ENCODE measurements around the gene SPHK1. TPM values are rescaled to one million over a fixed set of nuclear protein-coding genes. Genes with fewer than 3 reads are reported as not detected.

Gene SPHK1
- total RNA-seq, 2 donors from 2014 or later, result 6.4 to 16.8 TPM

GRCh38 chr17:76432712-76433336, 48.4 kb downstream of the SPHK1 start:
- TF ChIP-seq CTCF (IDR thresholded peaks at IDR 0.05), result peak in 1 of 2 donors; percentile 43
- Histone ChIP-seq H3K4me1 (peaks cover 0 to 37% of the 10 kb centered on the region in 2 donors), H3K4me3 (no peak overlapping the region), H3K9me3 (no peaks in the 10 kb centered on the region), H3K27ac (peak overlapping the region; percentile 74 to 76), H3K36me3 (no peaks in the 10 kb centered on the region), H3K27me3 (no peaks in the 10 kb centered on the region)
- no peak for DNase-seq (ENCODE audit: low spot score)

GRCh38 chr17:76433693-76434092, 49.3 kb downstream of the SPHK1 start:
- TF ChIP-seq CTCF (IDR thresholded peaks at IDR 0.05), result no peak
- H3K4me1 ChIP-seq, result peaks cover 0 to 29% of the 10 kb centered on the region in 2 donors

GRCh38 chr17:76434870-76435269, 50.5 kb downstream of the SPHK1 start:
- H3K4me3 ChIP-seq, result no peak overlapping the region
- no peak overlapping the region for H3K27ac ChIP-seq
- no peaks in the 10 kb centered on the region for H3K27me3 ChIP-seq
- H3K36me3 ChIP-seq, result no peaks in the 10 kb centered on the region
- no peak for DNase-seq (ENCODE audit: low spot score)
- TF ChIP-seq CTCF (IDR thresholded peaks at IDR 0.05), result no peak
- H3K4me1 ChIP-seq, result peaks cover 0 to 28% of the 10 kb centered on the region in 2 donors
- no peaks in the 10 kb centered on the region for H3K9me3 ChIP-seq

More at GRCh38 chr17:76433693-76434092, 49.3 kb downstream of the SPHK1 start:
- Histone ChIP-seq H3K9me3 (no peaks in the 10 kb centered on the region), H3K27ac (no peak overlapping the region), H3K27me3 (no peaks in the 10 kb centered on the region), H3K36me3 (no peaks in the 10 kb centered on the region), H3K4me3 (no peak overlapping the region)
- no peak for DNase-seq (ENCODE audit: low spot score)

- H3K27me3 ChIP-seq, result no peaks in the 10 kb centered on the region
- DNase-seq (ENCODE audit: low spot score), result no peak
- no peak overlapping the region for H3K4me3 ChIP-seq
- no peak for TF ChIP-seq CTCF (IDR thresholded peaks at IDR 0.05)
- no peaks in the 10 kb centered on the region for H3K36me3 ChIP-seq
- peaks cover 0 to 32% of the 10 kb centered on the region in 2 donors for H3K4me1 ChIP-seq
- H3K9me3 ChIP-seq, result no peaks in the 10 kb centered on the region
- H3K27ac ChIP-seq, result no peak overlapping the region
These were observed 51.3 kb downstream of the SPHK1 start for GRCh38 chr17:76435751-76436150.

Other genes with a start within 250 kb of the SPHK1 start
- not detected for gene FOXJ1, start 243.4 kb upstream of the SPHK1 start, total RNA-seq
- 10 to 100 TPM in 1 of 2 donors, 1 to 10 TPM in 1; 9.5 to 13.0 TPM for gene RNF157, start 144.1 kb upstream of the SPHK1 start, total RNA-seq
- 1 to 10 TPM; 8.4 to 9.7 TPM for gene UBALD2, start 119.3 kb upstream of the SPHK1 start, total RNA-seq
- gene QRICH2, start 76.3 kb upstream of the SPHK1 start, total RNA-seq, result 1 to 10 TPM; 1.1 to 1.2 TPM
- gene PRPSAP1, start 30.7 kb upstream of the SPHK1 start, total RNA-seq, result 10 to 100 TPM; 33.7 to 34.0 TPM
- gene UBE2O, start 68.5 kb downstream of the SPHK1 start, total RNA-seq, result 10 to 100 TPM; 19.5 to 21.8 TPM
- not detected for gene AANAT, start 83.0 kb downstream of the SPHK1 start, total RNA-seq
- 10 to 100 TPM; 13.6 to 14.8 TPM for gene RHBDF2, start 116.8 kb downstream of the SPHK1 start, total RNA-seq
- gene CYGB, start 153.1 kb downstream of the SPHK1 start, total RNA-seq, result 10 to 100 TPM; 23.0 to 48.7 TPM
- gene PRCD, start 155.4 kb downstream of the SPHK1 start, total RNA-seq, result 1 to 10 TPM; 2.1 to 3.5 TPM
- gene ST6GALNAC2, start 201.3 kb downstream of the SPHK1 start, total RNA-seq, result 1 to 10 TPM; 4.5 to 6.4 TPM

Data from right atrium auricular region (tissue), 2 donors.